Occipital lobe (tissue), 2 donors: ENCODE results near the gene CACNA1D. TPM values are rescaled to one million over a fixed set of nuclear protein-coding genes. Genes with fewer than 3 reads are reported as not detected.

Experiments
- DNase-seq: peaks from one replicate; lab custom pipeline; 2025; lab: John Stamatoyannopoulos, UW
- total RNA-seq: library from RNA; depleted of rRNA; stranded (reverse); fragments of >200 nt; gene quantifications from one replicate; pipeline ENCODE4 v1.2.3, GENCODE V29; 2014

The CACNA1D gene
- total RNA-seq, 1 donor from 2014 or later: 14.0 TPM

- DNase-seq: no peak
Measured at GRCh38 chr3:53495146-53495519, 722 bp downstream of the CACNA1D start.

DNA sequence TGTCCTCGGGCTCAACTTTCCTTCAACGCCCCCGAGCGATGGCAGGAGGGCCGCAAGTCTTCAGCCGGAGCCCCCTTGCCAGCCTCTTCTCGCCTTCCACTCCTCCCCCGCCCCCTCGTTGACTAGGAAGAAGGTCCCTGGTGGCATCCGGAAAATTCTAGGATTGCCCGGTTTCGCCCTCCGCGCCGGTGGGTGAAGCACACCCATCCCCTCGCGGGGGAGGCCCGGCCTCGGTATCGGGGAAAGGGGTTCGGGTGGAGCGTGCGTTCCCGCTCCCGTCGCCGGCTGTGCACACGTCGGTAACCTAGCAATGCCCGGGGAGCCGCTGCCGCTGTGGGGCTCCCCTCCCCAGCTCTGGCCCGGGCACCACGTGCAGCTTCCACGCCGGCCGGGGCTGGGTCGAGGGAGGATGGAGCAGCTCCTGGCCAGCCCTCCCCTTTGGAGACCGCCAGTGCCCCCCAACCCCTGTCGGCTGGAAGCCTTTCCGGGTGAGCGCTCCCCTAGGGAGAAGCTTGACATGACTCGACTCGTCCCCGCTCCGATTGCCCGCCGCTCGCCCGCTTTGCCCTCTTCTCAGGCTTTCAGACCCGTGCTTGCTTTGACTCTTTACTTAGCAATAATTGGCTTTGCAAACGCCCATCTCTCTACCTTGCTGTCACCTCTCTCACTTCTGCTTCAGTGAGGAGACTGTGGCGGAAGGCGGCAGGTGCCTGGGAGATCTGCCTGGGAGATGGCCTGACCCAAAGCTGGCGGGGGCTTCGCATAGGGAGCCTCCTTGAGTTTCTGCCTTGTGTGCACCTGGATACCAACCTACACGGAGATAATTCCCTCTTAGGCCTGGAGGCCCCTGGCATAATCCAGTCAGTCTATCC, 1.3 kb downstream of the CACNA1D start:
- DNase-seq: peak; percentile 38

GRCh38 chr3:53496392-53496670, 1.9 kb downstream of the CACNA1D start:
- DNase-seq: no peak

DNA sequence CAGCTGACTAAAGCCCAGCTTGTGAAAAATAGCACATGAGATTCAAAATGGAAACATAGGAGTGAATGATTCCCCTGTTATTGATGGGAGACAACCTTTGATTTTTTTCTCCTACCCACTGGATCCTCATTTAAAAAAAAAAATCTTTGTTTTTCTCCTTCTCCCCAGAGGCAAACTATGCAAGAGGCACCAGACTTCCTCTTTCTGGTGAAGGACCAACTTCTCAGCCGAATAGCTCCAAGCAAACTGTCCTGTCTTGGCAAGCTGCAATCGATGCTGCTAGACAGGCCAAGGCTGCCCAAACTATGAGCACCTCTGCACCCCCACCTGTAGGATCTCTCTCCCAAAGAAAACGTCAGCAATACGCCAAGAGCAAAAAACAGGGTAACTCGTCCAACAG, 2.6 kb downstream of the CACNA1D start:
- DNase-seq: no peak

DNA sequence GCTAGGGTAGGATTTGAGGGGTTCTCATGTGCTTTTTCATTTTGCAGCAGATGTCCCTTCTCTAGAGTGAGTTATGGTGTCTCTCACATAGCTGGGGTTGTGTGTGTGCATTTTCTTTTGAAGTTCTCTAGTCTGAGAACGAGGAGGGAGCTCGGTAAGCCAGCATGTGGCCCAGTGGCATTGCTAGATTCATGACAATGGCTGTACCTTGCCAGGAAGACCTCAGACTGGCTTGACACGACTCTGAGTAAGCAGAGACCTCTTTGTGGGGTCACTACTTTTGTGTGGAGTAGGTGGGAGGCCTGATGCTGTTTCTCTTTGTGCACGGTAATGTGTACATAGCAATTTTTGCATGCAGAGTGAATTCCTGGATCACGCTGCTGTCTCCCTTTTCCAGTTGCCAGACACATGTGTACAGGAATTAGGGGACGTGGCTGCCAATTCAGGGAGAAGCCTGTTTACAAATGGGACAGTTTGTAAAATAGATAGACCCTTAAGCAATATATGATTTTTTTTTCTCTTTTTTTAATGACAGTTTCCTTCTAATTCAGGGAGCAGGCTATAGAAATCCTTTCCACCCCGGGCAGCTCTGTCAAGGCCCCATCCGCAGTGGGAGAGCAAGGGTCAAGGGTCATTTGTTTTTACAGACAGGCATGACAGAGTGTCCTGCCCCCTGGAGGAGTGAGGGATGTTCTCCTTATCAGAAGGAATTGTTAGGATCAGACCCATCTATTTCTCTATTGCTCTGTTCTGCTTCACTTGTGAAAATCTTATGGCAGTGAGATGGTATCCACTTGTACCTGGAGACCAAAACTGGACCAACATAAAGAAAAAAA, 4.6 kb downstream of the CACNA1D start:
- DNase-seq: no peak

DNA sequence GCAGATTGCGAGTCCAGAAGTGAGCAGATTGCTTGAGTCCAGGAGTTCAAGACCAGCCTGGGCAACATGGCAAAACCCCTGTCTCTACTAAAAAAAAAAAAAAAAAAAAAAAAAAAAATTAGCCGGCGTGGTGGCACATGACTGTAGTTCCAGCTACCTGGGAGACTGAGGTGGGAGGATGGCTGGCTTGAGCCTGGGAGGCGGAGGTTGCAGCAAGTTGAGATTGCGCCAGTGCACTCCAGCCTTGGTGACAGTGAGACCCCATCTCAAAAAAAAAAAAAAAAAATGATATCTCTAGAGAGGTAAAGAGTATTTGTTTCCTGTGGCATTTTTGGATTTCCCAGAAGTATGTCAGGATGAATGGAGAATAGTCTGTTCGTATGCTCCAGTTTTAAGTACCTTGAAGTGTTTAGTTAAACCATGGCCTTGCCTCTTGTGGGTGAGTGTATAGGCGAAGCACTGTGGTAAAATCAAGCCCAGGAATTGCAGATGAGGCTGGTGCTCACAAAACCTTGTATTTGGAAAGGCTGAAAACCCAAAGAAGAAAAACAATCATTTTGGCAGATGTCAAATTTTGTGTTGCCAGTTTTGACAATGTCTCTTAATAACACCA, 5.9 kb downstream of the CACNA1D start:
- DNase-seq: no peak

GRCh38 chr3:53501178-53501577, 6.8 kb downstream of the CACNA1D start:
- no peak for DNase-seq

GRCh38 chr3:53502737-53503136, 8.3 kb downstream of the CACNA1D start:
- no peak for DNase-seq

DNA sequence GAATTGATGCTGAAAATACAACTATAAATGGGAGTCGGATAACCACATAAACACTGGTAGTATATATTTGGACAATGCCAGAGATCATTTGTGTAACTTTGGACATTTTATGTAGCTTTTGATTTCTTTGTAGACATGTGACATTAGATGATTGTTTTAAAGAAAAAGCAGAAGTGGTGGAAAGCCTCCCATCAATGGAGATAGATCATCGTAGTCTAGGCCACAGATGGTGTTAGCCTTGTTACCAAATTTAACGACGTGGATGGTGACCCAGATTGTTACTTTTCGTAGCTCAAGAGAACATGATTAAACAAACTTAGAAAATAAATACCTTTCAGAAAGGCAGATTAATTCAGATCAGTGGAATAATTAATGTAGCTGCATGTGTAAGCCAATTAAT, 8.8 kb downstream of the CACNA1D start:
- DNase-seq: no peak

GRCh38 chr3:53506110-53506762, 11.8 kb downstream of the CACNA1D start:
- no peak for DNase-seq

DNA sequence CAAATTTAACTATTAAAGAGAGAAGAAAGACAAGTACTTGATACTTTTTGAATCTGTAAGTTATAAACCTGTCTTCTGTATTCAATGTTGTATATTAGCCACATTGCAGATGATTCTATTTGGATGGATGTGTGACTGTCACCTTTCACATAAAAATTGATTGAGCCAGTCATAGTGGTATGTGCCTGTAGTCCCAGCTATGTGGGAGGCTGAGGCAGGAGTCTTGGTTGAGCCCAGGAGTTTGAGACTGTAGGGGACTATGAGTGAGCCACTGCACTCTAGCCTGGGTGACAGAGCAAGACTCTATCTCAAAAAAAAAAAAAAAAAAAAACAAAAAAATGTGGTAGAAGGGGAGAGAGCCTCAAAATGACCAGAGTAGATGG, 12.3 kb downstream of the CACNA1D start:
- DNase-seq: no peak

DNA sequence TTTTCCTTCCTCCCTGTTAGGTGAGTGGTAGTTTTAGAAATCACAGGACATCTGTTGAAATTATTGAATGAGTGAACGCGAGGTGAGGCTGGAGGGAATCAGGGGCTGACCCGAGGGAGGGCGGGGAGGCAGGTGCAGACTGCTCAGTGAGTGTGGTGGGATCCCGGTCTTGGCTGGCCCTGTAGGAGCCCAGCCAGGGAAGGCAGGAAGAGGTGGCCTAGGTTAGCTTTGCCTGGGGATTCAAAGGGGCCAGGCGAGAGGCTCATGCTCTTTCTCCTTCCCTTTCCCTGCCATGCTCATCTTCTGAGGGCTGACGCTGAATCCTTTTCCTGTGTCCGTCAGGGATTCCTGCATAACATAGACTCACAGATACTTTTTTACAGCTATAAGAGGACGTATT, 15.1 kb downstream of the CACNA1D start:
- DNase-seq: no peak

DNA sequence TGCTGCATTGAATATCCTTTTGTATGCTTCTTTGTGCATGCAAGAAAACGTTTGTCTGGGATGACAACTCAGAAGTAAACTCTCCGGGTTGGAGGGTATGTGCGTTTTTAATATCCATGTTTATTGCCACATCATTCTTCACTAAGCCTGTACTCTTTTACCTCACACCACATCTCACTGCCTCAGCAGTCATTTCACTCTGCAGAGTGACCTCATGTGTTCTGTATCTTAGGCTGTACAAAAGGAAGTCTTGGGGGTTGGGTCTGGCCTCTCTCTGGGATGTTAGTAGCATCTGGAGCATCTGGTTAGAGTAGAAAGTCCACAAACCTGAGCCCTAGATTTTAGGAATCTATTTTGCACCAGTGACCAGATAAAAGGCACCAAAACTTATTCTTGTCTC, 16.1 kb downstream of the CACNA1D start:
- no peak for DNase-seq

- DNase-seq: no peak
Measured at GRCh38 chr3:53511246-53511645, 16.8 kb downstream of the CACNA1D start.

DNA sequence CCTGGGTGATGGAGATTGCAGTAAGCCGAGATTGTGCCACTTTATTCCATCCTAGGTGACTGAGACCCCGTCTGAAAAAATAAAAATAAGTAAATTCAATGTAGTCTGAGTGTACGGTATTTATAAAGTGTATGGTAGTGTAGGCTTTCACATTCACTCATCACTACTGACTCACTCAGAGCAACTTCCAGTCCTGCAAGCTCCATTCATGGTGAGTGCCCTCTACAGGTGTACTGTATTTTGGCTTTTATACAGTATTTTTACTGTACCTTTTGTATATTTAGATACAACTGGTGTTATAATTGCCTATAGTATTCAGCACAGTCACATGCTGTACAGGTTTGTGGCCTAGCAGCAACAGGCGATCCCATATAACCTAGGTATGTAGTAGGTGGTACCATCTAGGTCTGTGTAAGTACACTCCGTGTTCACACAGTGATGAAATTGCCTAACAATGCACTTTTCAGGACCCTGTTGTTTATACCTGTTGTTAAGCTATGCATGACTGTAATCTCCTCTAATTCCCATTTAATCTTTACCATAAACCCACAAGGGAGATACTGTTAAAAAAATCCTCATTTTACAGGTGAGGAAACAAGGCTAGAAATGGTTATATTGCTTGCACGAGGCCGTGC, 19.3 kb downstream of the CACNA1D start:
- DNase-seq: no peak

- no peak for DNase-seq
Measured at GRCh38 chr3:53516339-53516738, 21.9 kb downstream of the CACNA1D start.

- DNase-seq: no peak
Measured at GRCh38 chr3:53518495-53518981, 24.1 kb downstream of the CACNA1D start.

GRCh38 chr3:53519065-53519709, 24.8 kb downstream of the CACNA1D start:
- no peak for DNase-seq

- DNase-seq: no peak
Measured at GRCh38 chr3:53523346-53523745, 28.9 kb downstream of the CACNA1D start.

DNA sequence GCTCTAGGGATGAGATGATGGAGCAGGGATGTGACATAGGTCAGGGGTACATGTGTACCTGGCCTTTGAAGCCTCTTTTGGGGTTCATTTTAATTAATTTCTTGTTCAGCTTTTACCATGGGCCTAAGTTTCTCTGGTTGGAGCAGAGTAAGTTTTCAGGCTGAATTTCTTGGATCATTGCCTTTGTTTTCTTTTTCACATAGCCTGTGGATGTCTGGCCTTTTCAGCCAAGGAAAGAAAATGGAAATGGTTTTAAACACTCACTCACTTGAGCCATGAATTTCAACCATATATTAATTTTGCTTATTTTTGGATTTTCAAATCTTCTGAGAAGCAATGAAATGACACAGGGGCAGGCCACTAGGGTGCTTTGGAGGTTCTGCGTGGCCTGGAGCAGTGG, 30.2 kb downstream of the CACNA1D start:
- DNase-seq: no peak
